Activated CD8-positive, alpha-beta T cell treated with anti-CD3 and anti-CD28 coated beads for 36 hours (primary cell): ENCODE data around the gene SERTAD3. TPM values are rescaled to one million over a fixed set of nuclear protein-coding genes. Genes with fewer than 3 reads are reported as not detected.

Experiments used
- ATAC-seq: fragments of 200-7000 bp; cut with Tn5 transposase; one replicate; pipeline ENCODE4 v1.10.0; 2021; ENCODE audit warnings: mild to moderate bottlenecking, moderate library complexity
- CTCF ChIA-PET: fragments of 350-600 bp; sonication (Branson Sonifier 250); formaldehyde crosslinking; loops from one replicate; lab custom pipeline; 2021; ENCODE audit warnings: antibody characterized with exemption; lab: Charles Lee
- POLR2A ChIA-PET: fragments of 350-600 bp; sonication (Branson Sonifier 250); formaldehyde crosslinking; loops from one replicate; lab custom pipeline; 2021; ENCODE audit warnings: antibody characterized with exemption; lab: Charles Lee
- DNase-seq: peaks from one replicate; pipeline ENCODE4 v3.0.0-alpha.2; 2020
- H3K27ac Mint-ChIP-seq: one replicate; pipeline ENCODE4 v1.8.0; 2021; ENCODE audit warnings: mild to moderate bottlenecking, mixed read lengths
- H3K27me3 Mint-ChIP-seq: one replicate; pipeline ENCODE4 v1.8.0; 2021; ENCODE audit warnings: mixed read lengths
- H3K36me3 Mint-ChIP-seq: one replicate; pipeline ENCODE4 v1.8.0; 2021; ENCODE audit warnings: low read depth, mixed read lengths
- H3K4me1 Mint-ChIP-seq: one replicate; pipeline ENCODE4 v1.8.0; 2021; ENCODE audit warnings: low read depth, mixed read lengths
- H3K4me3 Mint-ChIP-seq: one replicate; pipeline ENCODE4 v1.8.0; 2021; ENCODE audit warnings: mild to moderate bottlenecking, moderate library complexity, mixed read lengths
- H3K9me3 Mint-ChIP-seq: one replicate; pipeline ENCODE4 v1.8.0; 2021; ENCODE audit warnings: mixed read lengths
- CTCF ChIP-seq: fragments of 200-600 bp; IDR thresholded peaks from one replicate; pipeline ENCODE4 v1.8.0; 2022; ENCODE audit warnings: antibody characterized with exemption, mild to moderate bottlenecking
- intact Hi-C: fragments of 100-400 bp; cut with micrococcal nuclease; formaldehyde crosslinking; loops from one replicate; pipeline ENCODE4 v1.10.0; 2022
- total RNA-seq, 2 experiments: library from RNA; stranded (reverse); gene quantifications; one replicate each; pipeline ENCODE4 v1.2.3, GENCODE V29; 2021

Gene SERTAD3
- total RNA-seq, 2 experiments from 2014 or later: 8.8 to 11.2 TPM

GRCh38 chr19:40453151-40453735 lies 9.1 kb upstream of the SERTAD3 start:
- DNase-seq (no peak), ATAC-seq (no peak)
- POLR2A ChIA-PET: interaction anchor here (0.6 kb wide), 1 partner anchor 87 kb away, joined by 3 read pairs; no protein-coding TSS in a partner anchor
- CTCF ChIA-PET: interaction anchor here (1.0 to 1.9 kb wide), 6 partner anchors 11 to 182 kb away, joined by 3 to 10 read pairs (median 3); partner anchors contain the start of gene SERTAD1
- no peak for TF ChIP-seq CTCF
- no peaks in the 10 kb centered on the region for H3K9me3 Mint-ChIP-seq
- H3K27me3 Mint-ChIP-seq: no peaks in the 10 kb centered on the region
- intact Hi-C loops: no loop called here
- H3K36me3 Mint-ChIP-seq: no peaks in the 10 kb centered on the region
- H3K27ac Mint-ChIP-seq: no peak overlapping the region
- H3K4me3 Mint-ChIP-seq: no peak overlapping the region
- no peaks in the 10 kb centered on the region for H3K4me1 Mint-ChIP-seq

GRCh38 chr19:40452016-40452415 lies 7.9 kb upstream of the SERTAD3 start:
- ATAC-seq (no peak), DNase-seq (no peak)
- TF ChIP-seq CTCF: no peak
- Mint-ChIP-seq H3K27me3 (no peaks in the 10 kb centered on the region), H3K4me3 (no peak overlapping the region), H3K9me3 (no peaks in the 10 kb centered on the region), H3K27ac (no peak overlapping the region), H3K36me3 (no peaks in the 10 kb centered on the region), H3K4me1 (no peaks in the 10 kb centered on the region)
- POLR2A ChIA-PET: no interaction called here
- intact Hi-C loops: no loop called here
- CTCF ChIA-PET: no interaction called here

- H3K9me3 Mint-ChIP-seq: no peaks in the 10 kb centered on the region
- no peak for TF ChIP-seq CTCF
- no peak overlapping the region for H3K27ac Mint-ChIP-seq
- ChIA-PET CTCF (interaction anchor here (1.5 kb wide), 1 partner anchor 14 kb away, joined by 5 read pairs; no protein-coding TSS in a partner anchor), POLR2A (no interaction called here)
- DNase-seq: no peak
- H3K27me3 Mint-ChIP-seq: no peaks in the 10 kb centered on the region
- H3K4me3 Mint-ChIP-seq: no peak overlapping the region
- no peaks in the 10 kb centered on the region for H3K36me3 Mint-ChIP-seq
- no peaks in the 10 kb centered on the region for H3K4me1 Mint-ChIP-seq
- intact Hi-C loops: no loop called here
- ATAC-seq: no peak
Measured at GRCh38 chr19:40450664-40451063, 6.5 kb upstream of the SERTAD3 start.

DNA sequence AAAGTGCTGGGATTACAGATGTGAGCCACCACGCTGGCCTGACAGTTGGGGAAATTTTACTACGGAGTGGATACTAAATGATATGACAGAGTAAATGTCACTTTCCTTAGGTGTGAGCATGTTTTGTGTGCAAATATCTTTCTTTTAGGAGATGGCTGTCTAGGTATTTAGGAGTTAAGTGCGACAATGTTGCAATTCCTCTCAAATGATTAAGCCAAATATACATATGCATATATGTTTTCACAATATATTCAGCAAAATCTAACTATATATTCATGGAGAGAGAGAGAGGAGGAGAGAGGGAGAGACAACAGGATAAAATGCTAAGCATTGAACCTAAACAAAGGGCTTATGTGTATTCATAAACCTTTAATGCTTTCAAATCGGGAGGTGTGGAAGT lies 5.4 kb upstream of the SERTAD3 start:
- ChIA-PET CTCF (no interaction called here), POLR2A (no interaction called here)
- intact Hi-C loops: no loop called here
- H3K4me1 Mint-ChIP-seq: peaks cover 5% of the 10 kb centered on the region
- no peak for DNase-seq
- no peaks in the 10 kb centered on the region for H3K27me3 Mint-ChIP-seq
- no peak overlapping the region for H3K4me3 Mint-ChIP-seq
- H3K36me3 Mint-ChIP-seq: no peaks in the 10 kb centered on the region
- H3K9me3 Mint-ChIP-seq: no peaks in the 10 kb centered on the region
- no peak overlapping the region for H3K27ac Mint-ChIP-seq
- ATAC-seq: no peak
- TF ChIP-seq CTCF: no peak

DNA sequence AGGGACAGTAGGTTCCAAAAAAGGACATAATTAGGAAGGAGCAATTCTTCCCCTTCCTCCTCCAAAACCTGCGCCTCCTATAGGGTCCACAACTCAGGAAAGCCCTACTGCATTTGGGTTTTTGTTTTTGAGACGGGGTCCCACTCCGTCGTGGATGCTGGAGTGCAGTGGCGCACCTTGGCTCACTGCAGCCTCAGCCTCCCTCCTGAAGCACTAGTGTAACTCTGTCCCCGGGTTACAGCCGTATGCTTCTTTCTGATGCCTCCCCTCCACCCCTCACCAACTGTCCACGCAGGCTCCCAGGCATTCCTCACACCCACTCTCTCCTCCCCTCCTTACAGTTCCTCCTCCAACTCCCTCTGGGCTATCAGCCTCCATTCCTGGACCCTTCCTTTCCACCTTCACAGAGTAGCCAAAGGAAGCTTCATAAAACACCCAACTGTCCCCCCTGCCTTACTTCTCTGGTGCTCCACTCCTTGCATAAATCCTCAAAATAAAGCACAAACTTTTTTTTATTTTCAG lies 2.2 kb upstream of the SERTAD3 start:
- intact Hi-C loops: no loop called here
- Mint-ChIP-seq H3K4me3 (no peak overlapping the region), H3K9me3 (no peaks in the 10 kb centered on the region), H3K27ac (no peak overlapping the region), H3K36me3 (no peaks in the 10 kb centered on the region), H3K4me1 (peaks cover 15% of the 10 kb centered on the region), H3K27me3 (no peaks in the 10 kb centered on the region)
- CTCF ChIA-PET: interaction anchor here (1.2 kb wide), 1 partner anchor 141 kb away, joined by 3 read pairs; no protein-coding TSS in a partner anchor
- ATAC-seq: no peak
- POLR2A ChIA-PET: interaction anchor here (0.7 kb wide), 1 partner anchor 20 kb away, joined by 3 read pairs; no protein-coding TSS in a partner anchor
- DNase-seq: no peak
- TF ChIP-seq CTCF: no peak
